GM12878 (cell line): ENCODE measurements around the gene EHBP1L1. TPM values are rescaled to one million over a fixed set of nuclear protein-coding genes. Genes with fewer than 3 reads are reported as not detected.
A peak's percentile ranks its signal among the peaks of the same experiment; 100 is the strongest.

Experiments used
- CEBPB ChIP-seq, 2 experiments: fragments of 150-350 bp in 1 of 2; IDR thresholded peaks; 2 replicates each; pipeline ENCODE4 v1.6.1; 2012 to 2014; ENCODE audit warnings: low read depth in 2 of 2, low read length in 2 of 2, borderline replicate concordance in 1 of 2, inconsistent platforms in 1 of 2
- EZH2 ChIP-seq: IDR thresholded peaks from 2 replicates; pipeline ENCODE4 v1.6.1; 2012; ENCODE audit warnings: low read depth, mild to moderate bottlenecking, control low read depth, inconsistent platforms, low read length, borderline replicate concordance; ENCODE audit not compliant: control insufficient read depth
- FOS ChIP-seq: IDR thresholded peaks from 3 replicates; pipeline ENCODE4 v1.6.1; 2011; ENCODE audit warnings: borderline replicate concordance; ENCODE audit not compliant: insufficient read length; ENCODE audit errors: extremely low read depth
- FOXK2 ChIP-seq: fragments of 450-650 bp; IDR thresholded peaks from 2 replicates; pipeline ENCODE4 v1.6.1; 2017; ENCODE audit warnings: mild to moderate bottlenecking, moderate library complexity
- HSF1 ChIP-seq: fragments of 150-350 bp; IDR thresholded peaks from 2 replicates; pipeline ENCODE4 v1.6.1; 2014; ENCODE audit warnings: mild to moderate bottlenecking, low read depth, low read length
- JUNB ChIP-seq: IDR thresholded peaks from 2 replicates; pipeline ENCODE4 v1.6.1; 2016; ENCODE audit warnings: antibody characterized with exemption, mild to moderate bottlenecking
- KLF5 ChIP-seq: fragments of 450-650 bp; IDR thresholded peaks from 2 replicates; pipeline ENCODE4 v1.6.1; 2014; ENCODE audit warnings: mild to moderate bottlenecking; ENCODE audit not compliant: partially characterized antibody
- MEF2B ChIP-seq: fragments of 450-650 bp; IDR thresholded peaks from 2 replicates; pipeline ENCODE4 v1.6.1; 2018; ENCODE audit warnings: mild to moderate bottlenecking, moderate library complexity; ENCODE audit not compliant: partially characterized antibody, poor library complexity, severe bottlenecking
- NFIC ChIP-seq: IDR thresholded peaks from 2 replicates; pipeline ENCODE4 v1.6.1; 2012; ENCODE audit warnings: low read depth, mild to moderate bottlenecking, inconsistent platforms, low read length, moderate library complexity
- NR2F1 ChIP-seq: fragments of 450-650 bp; conservative IDR thresholded peaks from 2 replicates; pipeline ENCODE4 v1.6.1; 2017; ENCODE audit warnings: mild to moderate bottlenecking
- PBX3 ChIP-seq: IDR thresholded peaks from 2 replicates; pipeline ENCODE4 v1.6.1; 2011; ENCODE audit warnings: mild to moderate bottlenecking, low read depth, low read length, moderate library complexity; ENCODE audit not compliant: insufficient replicate concordance
- PKNOX1 ChIP-seq: fragments of 450-650 bp; IDR thresholded peaks from 2 replicates; pipeline ENCODE4 v1.6.1; 2016; ENCODE audit warnings: mild to moderate bottlenecking
- RAD21 ChIP-seq: IDR thresholded peaks from 2 replicates; pipeline ENCODE4 v1.6.1; 2011; ENCODE audit warnings: mild to moderate bottlenecking, low read depth, low read length, moderate library complexity; ENCODE audit not compliant: insufficient read depth
- SMARCA5 ChIP-seq: fragments of 450-650 bp; IDR thresholded peaks from 2 replicates; pipeline ENCODE4 v1.6.1; 2017; ENCODE audit warnings: mild to moderate bottlenecking
- SPI1 ChIP-seq: IDR thresholded peaks from 2 replicates; pipeline ENCODE4 v1.6.1; 2011; ENCODE audit warnings: low read depth, mild to moderate bottlenecking, low read length, moderate library complexity, borderline replicate concordance; ENCODE audit not compliant: insufficient read depth
- SREBF1 ChIP-seq: IDR thresholded peaks from 2 replicates; pipeline ENCODE4 v1.6.1; 2012; ENCODE audit warnings: mild to moderate bottlenecking, low read length
- SRF ChIP-seq, 2 experiments: IDR thresholded peaks; 2 replicates each; pipeline ENCODE4 v1.6.1; 2011; ENCODE audit warnings: low read depth in 2 of 2, low read length in 2 of 2, mild to moderate bottlenecking in 1 of 2, moderate library complexity in 1 of 2
- SUPT20H ChIP-seq: IDR thresholded peaks from 2 replicates; pipeline ENCODE4 v1.6.1; 2011; ENCODE audit warnings: low read depth, mild to moderate bottlenecking, low read length, moderate library complexity, borderline replicate concordance; ENCODE audit not compliant: control insufficient read depth
- SUZ12 ChIP-seq: fragments of 200-600 bp; sonication (generic); IDR thresholded peaks from one replicate; pipeline ENCODE4 v1.6.1; 2018; ENCODE audit warnings: antibody characterized with exemption, mild to moderate bottlenecking; ENCODE audit not compliant: unreplicated experiment
- ZNF24 ChIP-seq: fragments of 450-650 bp; IDR thresholded peaks from 2 replicates; pipeline ENCODE4 v1.6.1; 2017; ENCODE audit warnings: antibody characterized with exemption, mild to moderate bottlenecking
- ZNF687 ChIP-seq: fragments of 450-650 bp; IDR thresholded peaks from 2 replicates; pipeline ENCODE4 v1.6.1; 2017; ENCODE audit warnings: mild to moderate bottlenecking, moderate library complexity
- polyA plus RNA-seq, 11 experiments: library from polyadenylated mRNA; depleted of rRNA in 4 of 11; unstranded in 6 of 11; stranded (reverse) in 5 of 11; fragments of >200 nt; fragmentation: Nextera tagmentation in 4 of 11; fragmentation: Illumina TruSeq in 1 of 11; extraction: Ambion mirVana in 4 of 11; extraction: Trizol in 1 of 11; gene quantifications; 1 replicate in 1 of 11; 2 replicates in 10 of 11; pipeline versions ENCODE4 v1.2.1 to v1.2.3, GENCODE V29; 2011 to 2016; ENCODE audit warnings: inconsistent platforms in 2 of 11, missing spikeins in 2 of 11, low read depth in 1 of 11
- total RNA-seq, 4 experiments: library from RNA; depleted of rRNA in 3 of 4; stranded (reverse); fragments of >200 nt in 3 of 4; fragmentation: Illumina TruSeq in 1 of 4; extraction: Trizol in 1 of 4; gene quantifications; 2 replicates each; pipeline versions ENCODE4 v1.2.1 to v1.2.3, GENCODE V29; 2013 to 2021

EHBP1L1 gene
- total and polyA plus RNA-seq, 10 of the 15 experiments (the other 5 are each of a cell fraction or from before 2014, with no cell fraction given) = 0.06 to 99.4 (median 32.7) TPM

GRCh38 chr11:65574109-65574810 lies 1.6 kb upstream of the EHBP1L1 start (continued):
- peak; percentile 35 for TF ChIP-seq ZNF687
- TF ChIP-seq NFIC = no peak
- no peak for TF ChIP-seq HSF1
- no peak for TF ChIP-seq JUNB
- no peak for TF ChIP-seq EZH2
- no peak for TF ChIP-seq SREBF1
- TF ChIP-seq FOXK2 = no peak
- TF ChIP-seq KLF5 = peak; percentile 27
- TF ChIP-seq NR2F1 = peak; percentile 89
- TF ChIP-seq SPI1 = peak; percentile 92
- TF ChIP-seq MEF2B = peak; percentile 56
- no peak for TF ChIP-seq PKNOX1
- TF ChIP-seq PBX3 = no peak
- no peak for TF ChIP-seq SUZ12
- no peak for TF ChIP-seq SUPT20H
- TF ChIP-seq ZNF24 = peak; percentile 75; the same call in 1 of the 2 replicates
- no peak for TF ChIP-seq CEBPB (IDR thresholded peaks at IDR 0.05; ENCODE audit: borderline replicate concordance in 1 of 2, low read depth in 2 of 2, low read length in 2 of 2)
- no peak for TF ChIP-seq SRF (IDR thresholded peaks at IDR 0.05; ENCODE audit: low read depth in 2 of 2, low read length in 2 of 2)
- no peak for TF ChIP-seq FOS
- TF ChIP-seq SMARCA5 = peak; percentile 81
- peak; percentile 54; the same call in 1 of the 2 replicates for TF ChIP-seq RAD21
